GM23248 (cell line): ENCODE data around the gene SUPT5H. TPM values are rescaled to one million over a fixed set of nuclear protein-coding genes. Genes with fewer than 3 reads are reported as not detected.

ENCODE experiments used
- DNase-seq: peaks from one replicate; pipeline ENCODE4 v3.0.0-alpha.2; 2015
- H2AFZ ChIP-seq: fragments of 200-600 bp; sonication (generic); 2 replicates; pipeline ENCODE4 v1.6.1; 2016; ENCODE audit warnings: antibody characterized with exemption
- H3F3A ChIP-seq: fragments of 200-600 bp; sonication (generic); 2 replicates; pipeline ENCODE4 v1.6.1; 2016; ENCODE audit warnings: mild to moderate bottlenecking, antibody characterized with exemption, mixed run types; ENCODE audit not compliant: insufficient read depth
- H3K27ac ChIP-seq: fragments of 200-600 bp; sonication (generic); 2 replicates; pipeline ENCODE4 v1.5.1; 2016; ENCODE audit warnings: mild to moderate bottlenecking
- H3K27me3 ChIP-seq: fragments of 200-600 bp; sonication (generic); replicated peaks from 2 replicates; pipeline ENCODE4 v1.6.1; 2016; ENCODE audit warnings: mild to moderate bottlenecking; ENCODE audit not compliant: insufficient read depth
- H3K36me3 ChIP-seq: fragments of 200-600 bp; sonication (generic); 2 replicates; pipeline ENCODE4 v1.6.1; 2016; ENCODE audit warnings: low read depth, mild to moderate bottlenecking
- H3K4me1 ChIP-seq: fragments of 200-600 bp; sonication (generic); 2 replicates; pipeline ENCODE4 v1.6.1; 2016; ENCODE audit warnings: mild to moderate bottlenecking; ENCODE audit not compliant: insufficient read depth
- H3K4me2 ChIP-seq: fragments of 200-600 bp; sonication (generic); one replicate; pipeline ENCODE4 v1.6.1; 2016; ENCODE audit warnings: mild to moderate bottlenecking; ENCODE audit not compliant: unreplicated experiment
- H3K4me3 ChIP-seq: fragments of 200-600 bp; sonication (generic); 2 replicates; pipeline ENCODE4 v1.5.1; 2016; ENCODE audit warnings: mild to moderate bottlenecking
- H3K79me2 ChIP-seq: fragments of 200-600 bp; sonication (generic); 2 replicates; pipeline ENCODE4 v1.6.1; 2016; ENCODE audit warnings: mild to moderate bottlenecking; ENCODE audit not compliant: insufficient read depth
- H3K9ac ChIP-seq: fragments of 200-600 bp; sonication (generic); 2 replicates; pipeline ENCODE4 v1.6.1; 2016; ENCODE audit warnings: mild to moderate bottlenecking
- H3K9me2 ChIP-seq: fragments of 200-600 bp; sonication (generic); 2 replicates; pipeline ENCODE4 v1.6.1; 2016; ENCODE audit warnings: mixed run types, mild to moderate bottlenecking, moderate library complexity; ENCODE audit not compliant: insufficient read depth
- H3K9me3 ChIP-seq: fragments of 200-600 bp; sonication (generic); one replicate; pipeline ENCODE4 v1.6.1; 2017; ENCODE audit warnings: low read depth
- H4K20me1 ChIP-seq: fragments of 200-600 bp; sonication (generic); 2 replicates; pipeline ENCODE4 v1.6.0; 2016; ENCODE audit not compliant: insufficient read depth
- EZH2 ChIP-seq: fragments of 200-600 bp; sonication (generic); IDR thresholded peaks from 2 replicates; pipeline ENCODE4 v1.6.1; 2018; ENCODE audit warnings: antibody characterized with exemption, mild to moderate bottlenecking; ENCODE audit not compliant: insufficient read depth, poor library complexity, severe bottlenecking
- EZH2phosphoT487 ChIP-seq: fragments of 200-600 bp; sonication (generic); IDR thresholded peaks from 2 replicates; pipeline ENCODE4 v1.6.1; 2018; ENCODE audit warnings: antibody characterized with exemption, moderate library complexity, mild to moderate bottlenecking, low read depth; ENCODE audit not compliant: insufficient read depth
- WGBS, 2 experiments: methylation state at CpG; one replicate each; pipeline ENCODE4 v1.1.6; 2015 to 2017; ENCODE audit warnings: low lambda C conversion rate in 2 of 2, low coverage in 1 of 2; ENCODE audit errors: missing lambda C conversion rate in 2 of 2; 5-methylcytosine and 5-hydroxymethylcytosine counted together
- in situ Hi-C: fragments of 300-500 bp; cut with MboI; formaldehyde crosslinking; loops from 2 replicates; pipeline ENCODE4 v1.15.0; 2020
- polyA plus RNA-seq: library from polyadenylated mRNA; unstranded; fragments of >200 nt; fragmentation: Nextera tagmentation; extraction: Ambion mirVana; gene quantifications from 2 replicates; pipeline ENCODE4 v1.2.1, GENCODE V29; 2016
- total RNA-seq: library from RNA; depleted of rRNA; stranded (reverse); fragments of >200 nt; shearing (Covaris generic); gene quantifications from 2 replicates; pipeline ENCODE4 v1.2.3, GENCODE V29; 2014

Gene SUPT5H
- total and polyA plus RNA-seq, 2 experiments from 2014 or later, result 76.5 to 125 TPM

- DNase-seq, result peak; percentile 56
- peaks cover 15% of the 10 kb centered on the region for H3K4me1 ChIP-seq
- no peak for TF ChIP-seq EZH2
- no peaks in the 10 kb centered on the region for H3K9me2 ChIP-seq
- H3K9me3 ChIP-seq, result no peaks in the 10 kb centered on the region
- no peaks in the 10 kb centered on the region for H4K20me1 ChIP-seq
- no peaks in the 10 kb centered on the region for H3K27me3 ChIP-seq
- H3F3A ChIP-seq, result peaks cover 42% of the 10 kb centered on the region
- H3K79me2 ChIP-seq, result peaks cover 24% of the 10 kb centered on the region
- H3K9ac ChIP-seq, result no peak overlapping the region
- 65 to 72% methylated on average over 9 of the region's 9 CpGs for WGBS, 2 experiments
- in situ Hi-C loops, result no loop called here
- no peak overlapping the region for H3K4me2 ChIP-seq
- H3K4me3 ChIP-seq, result no peak overlapping the region
- no peak overlapping the region for H2AFZ ChIP-seq
- peaks cover 14% of the 10 kb centered on the region for H3K36me3 ChIP-seq
- peak overlapping the region; percentile 22; the same call in 1 of the 2 replicates for H3K27ac ChIP-seq
These were observed 7.0 kb upstream of the SUPT5H start for GRCh38 chr19:39438270-39438934.

GRCh38 chr19:39444598-39445195 is 685 bp upstream of the SUPT5H start:
- 1% methylated on average over 16 to 17 of the region's 17 CpGs for WGBS, 2 experiments
- TF ChIP-seq EZH2phosphoT487 (no peak), EZH2 (no peak)
- no peaks in the 10 kb centered on the region for H3K9me3 ChIP-seq
- no peaks in the 10 kb centered on the region for H3K36me3 ChIP-seq
- peak overlapping the region; percentile 84 for H3K4me3 ChIP-seq
- peak overlapping the region; percentile 64 for H2AFZ ChIP-seq
- peaks cover 34% of the 10 kb centered on the region for H3F3A ChIP-seq
- in situ Hi-C loops, result no loop called here
- H3K27ac ChIP-seq, result peak overlapping the region; percentile 87
- peak overlapping the region; percentile 96 for H3K9ac ChIP-seq
- no peaks in the 10 kb centered on the region for H4K20me1 ChIP-seq
- H3K27me3 ChIP-seq, result no peaks in the 10 kb centered on the region
- peak; percentile 58 for DNase-seq
- peak overlapping the region; percentile 91 for H3K4me2 ChIP-seq
- peaks cover 55% of the 10 kb centered on the region for H3K79me2 ChIP-seq
- H3K4me1 ChIP-seq, result peaks cover 25% of the 10 kb centered on the region
- no peaks in the 10 kb centered on the region for H3K9me2 ChIP-seq

- H3K4me1 ChIP-seq, result peaks cover 25% of the 10 kb centered on the region
- DNase-seq, result no peak
- no peak overlapping the region for H2AFZ ChIP-seq
- in situ Hi-C loops, result no loop called here
- TF ChIP-seq EZH2phosphoT487, result no peak
- no peak for TF ChIP-seq EZH2
- peaks cover 4% of the 10 kb centered on the region; the same call in 1 of the 2 replicates for H3K36me3 ChIP-seq
- peak overlapping the region; percentile 96 for H3K9ac ChIP-seq
- no peaks in the 10 kb centered on the region for H3K9me3 ChIP-seq
- H3K27me3 ChIP-seq, result no peaks in the 10 kb centered on the region
- H3K9me2 ChIP-seq, result no peaks in the 10 kb centered on the region
- H4K20me1 ChIP-seq, result peaks cover 3% of the 10 kb centered on the region; the same call in 1 of the 2 replicates
- 87 to 89% methylated on average over 16 of the region's 16 CpGs for WGBS, 2 experiments
- peak overlapping the region; percentile 83 for H3K4me2 ChIP-seq
- peaks cover 16% of the 10 kb centered on the region for H3F3A ChIP-seq
- peak overlapping the region; percentile 84 for H3K4me3 ChIP-seq
- H3K27ac ChIP-seq, result peak overlapping the region; percentile 87
- H3K79me2 ChIP-seq, result peaks cover 74% of the 10 kb centered on the region
These were observed 1.1 kb downstream of the SUPT5H start for GRCh38 chr19:39446365-39447084.

GRCh38 chr19:39448271-39448670 is 2.9 kb downstream of the SUPT5H start:
- Histone ChIP-seq H3K36me3 (peaks cover 7% of the 10 kb centered on the region; the same call in 1 of the 2 replicates), H3K9me2 (no peaks in the 10 kb centered on the region), H3K79me2 (peaks cover 91% of the 10 kb centered on the region), H4K20me1 (peaks cover 9% of the 10 kb centered on the region; the same call in 1 of the 2 replicates), H3F3A (peaks cover 8% of the 10 kb centered on the region), H3K4me1 (peaks cover 25% of the 10 kb centered on the region), H3K4me2 (peak overlapping the region; percentile 27), H2AFZ (no peak overlapping the region), H3K9ac (peak overlapping the region; percentile 21), H3K27ac (peak overlapping the region; percentile 66), H3K9me3 (no peaks in the 10 kb centered on the region), H3K4me3 (peak overlapping the region; percentile 17; the same call in 1 of the 2 replicates), H3K27me3 (no peaks in the 10 kb centered on the region)
- WGBS, 2 experiments, result 67 to 70% methylated on average over 3 of the region's 3 CpGs
- TF ChIP-seq EZH2phosphoT487 (no peak), EZH2 (no peak)
- DNase-seq, result peak; percentile 67
- in situ Hi-C loops, result no loop called here
